ENCODE data around the gene FOXN1. TPM values are rescaled to one million over a fixed set of nuclear protein-coding genes. Genes with fewer than 3 reads are reported as not detected.

FOXN1 gene
- total and polyA plus RNA-seq, 2 donors (not counting 1 experiment from before 2014, with no cell fraction given), result not detected

DNA sequence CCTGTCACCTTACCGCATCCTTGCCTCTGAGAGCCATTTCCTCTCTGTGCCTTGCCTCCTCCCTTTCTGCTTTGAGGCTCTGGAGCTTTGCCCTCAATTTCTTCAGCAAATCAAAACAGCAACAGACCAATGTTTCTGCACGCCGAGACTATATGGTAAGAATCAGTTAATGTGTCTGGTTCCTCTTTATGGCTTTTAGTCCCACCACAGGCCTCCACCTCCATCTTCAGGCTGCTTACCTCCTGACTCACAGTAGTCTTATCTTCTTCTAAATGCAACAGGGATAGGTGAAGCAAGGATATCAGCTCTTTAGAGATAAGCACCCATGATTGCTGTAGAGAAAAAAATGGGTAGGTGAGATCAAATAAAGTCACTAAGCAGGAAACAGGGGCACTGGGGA is 79.7 kb downstream of the FOXN1 start:
- Histone ChIP-seq H3K27me3 (ENCODE audit: control insufficient read depth, insufficient read depth, low read length) (no peaks in the 10 kb centered on the region), H3K4me1 (ENCODE audit: control insufficient read depth, extremely low read depth, insufficient read depth, low read length) (no peaks in the 10 kb centered on the region), H3K27ac (ENCODE audit: insufficient read depth, low read length) (no peak overlapping the region), H3K9me3 (ENCODE audit: control insufficient read depth, insufficient read depth, low read depth, low read length) (no peaks in the 10 kb centered on the region), H3K4me2 (ENCODE audit: extremely low read depth, insufficient read depth, low read length) (no peak overlapping the region), H3K36me3 (ENCODE audit: control insufficient read depth, insufficient read depth, low read length) (peaks cover 30% of the 10 kb centered on the region), H3K79me2 (ENCODE audit: control insufficient read depth, insufficient read depth, low read length) (no peaks in the 10 kb centered on the region), H4K20me1 (ENCODE audit: control insufficient read depth, extremely low read depth, insufficient read depth, low read length) (no peaks in the 10 kb centered on the region), H2AFZ (ENCODE audit: low read length) (no peak overlapping the region), H3K4me3 (replicated peaks in 1 of 4; ENCODE audit: control extremely low read depth in 1 of 4, insufficient read depth in 1 of 4, low read depth in 3 of 4, low read length in 4 of 4) (no peak overlapping the region), H3K9ac (ENCODE audit: insufficient read depth, low read length) (no peak overlapping the region)
- TF ChIP-seq, protein P1, sequence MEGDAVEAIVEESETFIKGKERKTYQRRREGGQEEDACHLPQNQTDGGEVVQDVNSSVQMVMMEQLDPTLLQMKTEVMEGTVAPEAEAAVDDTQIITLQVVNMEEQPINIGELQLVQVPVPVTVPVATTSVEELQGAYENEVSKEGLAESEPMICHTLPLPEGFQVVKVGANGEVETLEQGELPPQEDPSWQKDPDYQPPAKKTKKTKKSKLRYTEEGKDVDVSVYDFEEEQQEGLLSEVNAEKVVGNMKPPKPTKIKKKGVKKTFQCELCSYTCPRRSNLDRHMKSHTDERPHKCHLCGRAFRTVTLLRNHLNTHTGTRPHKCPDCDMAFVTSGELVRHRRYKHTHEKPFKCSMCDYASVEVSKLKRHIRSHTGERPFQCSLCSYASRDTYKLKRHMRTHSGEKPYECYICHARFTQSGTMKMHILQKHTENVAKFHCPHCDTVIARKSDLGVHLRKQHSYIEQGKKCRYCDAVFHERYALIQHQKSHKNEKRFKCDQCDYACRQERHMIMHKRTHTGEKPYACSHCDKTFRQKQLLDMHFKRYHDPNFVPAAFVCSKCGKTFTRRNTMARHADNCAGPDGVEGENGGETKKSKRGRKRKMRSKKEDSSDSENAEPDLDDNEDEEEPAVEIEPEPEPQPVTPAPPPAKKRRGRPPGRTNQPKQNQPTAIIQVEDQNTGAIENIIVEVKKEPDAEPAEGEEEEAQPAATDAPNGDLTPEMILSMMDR (conservative IDR thresholded peaks at IDR 0.05 in 1 of 2, IDR thresholded peaks at IDR 0.05 in 1 of 2; ENCODE audit: low read depth in 1 of 2, low read length in 2 of 2), result no peak
- no peak for TF ChIP-seq EZH2 (IDR thresholded peaks at IDR 0.05; ENCODE audit: low read length, missing control alignments)
- no peak for DNase-seq (ENCODE audit: low read depth in 2 of 2)

Other genes starting within 250 kb of the FOXN1 start
- 16.9 and 43.6 TPM in 2 replicates for gene TMEM97, start 187.1 kb upstream of the FOXN1 start, total RNA-seq
- gene TMEM97, start 187.1 kb upstream of the FOXN1 start, polyA plus RNA-seq, result 34.4 and 52.5 TPM in 2 replicates
- 53.7 and 55.7 TPM in 2 replicates for gene IFT20, start 170.9 kb upstream of the FOXN1 start, total RNA-seq
- 26.5 and 51.4 TPM in 2 replicates for gene IFT20, start 170.9 kb upstream of the FOXN1 start, polyA plus RNA-seq
- gene TNFAIP1, start 170.6 kb upstream of the FOXN1 start, total RNA-seq, result 19.8 and 23.0 TPM in 2 replicates
- gene TNFAIP1, start 170.6 kb upstream of the FOXN1 start, polyA plus RNA-seq, result 40.1 and 40.7 TPM in 2 replicates
- gene POLDIP2, start 148.8 kb upstream of the FOXN1 start, total RNA-seq, result 71.9 and 79.3 TPM in 2 replicates
- 89.2 and 111 TPM in 2 replicates for gene POLDIP2, start 148.8 kb upstream of the FOXN1 start, polyA plus RNA-seq
- gene SEBOX, start 141.1 kb upstream of the FOXN1 start, total RNA-seq, result not detected in 2 replicates
- gene SEBOX, start 141.1 kb upstream of the FOXN1 start, polyA plus RNA-seq, result not detected in 2 replicates
- gene VTN, start 136.0 kb upstream of the FOXN1 start, total RNA-seq, result 0.17 and 0.51 TPM in 2 replicates
- 0.46 and 3.5 TPM in 2 replicates for gene VTN, start 136.0 kb upstream of the FOXN1 start, polyA plus RNA-seq
- 3.1 TPM in 2 replicates for gene SARM1, start 134.7 kb upstream of the FOXN1 start, total RNA-seq
- gene SARM1, start 134.7 kb upstream of the FOXN1 start, polyA plus RNA-seq, result 8.1 and 10.8 TPM in 2 replicates
- gene SLC46A1, start 100.1 kb upstream of the FOXN1 start, total RNA-seq, result 3.6 and 5.1 TPM in 2 replicates
- gene SLC46A1, start 100.1 kb upstream of the FOXN1 start, polyA plus RNA-seq, result 2.9 and 4.6 TPM in 2 replicates
- gene SLC13A2, start 32.7 kb upstream of the FOXN1 start, total RNA-seq, result not detected in 2 replicates
- gene SLC13A2, start 32.7 kb upstream of the FOXN1 start, polyA plus RNA-seq, result not detected in 2 replicates
- gene UNC119, start 46.3 kb downstream of the FOXN1 start, total RNA-seq, result 16.9 and 19.2 TPM in 2 replicates
- gene UNC119, start 46.3 kb downstream of the FOXN1 start, polyA plus RNA-seq, result 24.6 and 26.4 TPM in 2 replicates
- 32.6 and 53.7 TPM in 2 replicates for gene PIGS, start 65.2 kb downstream of the FOXN1 start, total RNA-seq
- gene PIGS, start 65.2 kb downstream of the FOXN1 start, polyA plus RNA-seq, result 59.9 and 68.4 TPM in 2 replicates
- gene ALDOC, start 70.5 kb downstream of the FOXN1 start, total RNA-seq, result 59.3 and 91.3 TPM in 2 replicates
- 47.3 and 111 TPM in 2 replicates for gene ALDOC, start 70.5 kb downstream of the FOXN1 start, polyA plus RNA-seq
- 1.5 and 13.7 TPM in 2 replicates for gene SPAG5, start 92.7 kb downstream of the FOXN1 start, total RNA-seq
- gene SPAG5, start 92.7 kb downstream of the FOXN1 start, polyA plus RNA-seq, result 12.0 and 48.8 TPM in 2 replicates
- 3.8 and 4.1 TPM in 2 replicates for gene RSKR, start 107.8 kb downstream of the FOXN1 start, total RNA-seq
- gene RSKR, start 107.8 kb downstream of the FOXN1 start, polyA plus RNA-seq, result 1.8 and 2.5 TPM in 2 replicates
- gene BLTP2, start 138.8 kb downstream of the FOXN1 start, total RNA-seq, result 107 and 160 TPM in 2 replicates
- 74.9 and 96.3 TPM in 2 replicates for gene BLTP2, start 138.8 kb downstream of the FOXN1 start, polyA plus RNA-seq
- 56.5 and 58.5 TPM in 2 replicates for gene SDF2, start 155.6 kb downstream of the FOXN1 start, total RNA-seq
- 65.2 and 75.2 TPM in 2 replicates for gene SDF2, start 155.6 kb downstream of the FOXN1 start, polyA plus RNA-seq
- gene SUPT6H, start 155.9 kb downstream of the FOXN1 start, total RNA-seq, result 36.7 and 61.6 TPM in 2 replicates
- gene SUPT6H, start 155.9 kb downstream of the FOXN1 start, polyA plus RNA-seq, result 34.7 and 39.1 TPM in 2 replicates
- gene PROCA1, start 205.5 kb downstream of the FOXN1 start, total RNA-seq, result 2.3 and 2.6 TPM in 2 replicates
- gene PROCA1, start 205.5 kb downstream of the FOXN1 start, polyA plus RNA-seq, result 0.85 and 0.93 TPM in 2 replicates
- 159 and 174 TPM in 2 replicates for gene RAB34, start 211.5 kb downstream of the FOXN1 start, total RNA-seq
- gene RAB34, start 211.5 kb downstream of the FOXN1 start, polyA plus RNA-seq, result 287 and 338 TPM in 2 replicates
- 519 and 881 TPM in 2 replicates for gene RPL23A, start 213.6 kb downstream of the FOXN1 start, total RNA-seq
- 1,041 and 1,196 TPM in 2 replicates for gene RPL23A, start 213.6 kb downstream of the FOXN1 start, polyA plus RNA-seq
- gene TLCD1, start 219.9 kb downstream of the FOXN1 start, total RNA-seq, result 4.1 and 6.6 TPM in 2 replicates
- 10.8 and 11.5 TPM in 2 replicates for gene TLCD1, start 219.9 kb downstream of the FOXN1 start, polyA plus RNA-seq
- gene NEK8, start 222.4 kb downstream of the FOXN1 start, total RNA-seq, result 2.8 TPM in 2 replicates
- 3.0 and 3.8 TPM in 2 replicates for gene NEK8, start 222.4 kb downstream of the FOXN1 start, polyA plus RNA-seq
- 28.7 and 32.6 TPM in 2 replicates for gene TRAF4, start 237.7 kb downstream of the FOXN1 start, total RNA-seq
- 17.5 and 20.8 TPM in 2 replicates for gene TRAF4, start 237.7 kb downstream of the FOXN1 start, polyA plus RNA-seq

Data from fibroblast of lung (primary cell).